OCI-LY3 (cell line): ENCODE data around the gene ZBBX.
A peak's percentile ranks its signal among the peaks of the same experiment; 100 is the strongest.

ENCODE experiments used
- H2AFZ ChIP-seq: fragments of 200-600, 300-600 bp; shearing (Covaris generic); 2 replicates; pipeline ENCODE4 v1.6.0; 2014; ENCODE audit warnings: antibody characterized with exemption, low read depth, low read length
- H3K27ac ChIP-seq: fragments of 200-600, 300-600 bp; sonication (generic); 2 replicates; pipeline ENCODE4 v1.5.1; 2014; ENCODE audit warnings: mild to moderate bottlenecking, low read length, moderate library complexity, mixed read lengths
- H3K27me3 ChIP-seq: fragments of 200-600, 300-600 bp; sonication (generic); 2 replicates; pipeline ENCODE4 v1.6.1; 2014; ENCODE audit warnings: low read depth, low read length, mixed read lengths
- H3K36me3 ChIP-seq: fragments of 200-600, 300-600 bp; sonication (generic); replicated peaks from 2 replicates; pipeline ENCODE3; 2014; ENCODE audit warnings: low read depth, low read length, mixed read lengths
- H3K4me1 ChIP-seq: fragments of 300-600, 200-600 bp; sonication (generic); 2 replicates; pipeline ENCODE4 v1.6.1; 2014; ENCODE audit warnings: low read length, mixed read lengths
- H3K4me2 ChIP-seq: fragments of 200-600, 300-600 bp; sonication (generic); 2 replicates; pipeline ENCODE4 v1.6.1; 2014; ENCODE audit warnings: low read length, mixed read lengths
- H3K4me3 ChIP-seq: fragments of 300-600, 200-600 bp; sonication (generic); 2 replicates; pipeline ENCODE4 v1.5.1; 2014; ENCODE audit warnings: antibody characterized with exemption, mild to moderate bottlenecking, low read length, moderate library complexity
- H3K79me2 ChIP-seq: fragments of 300-600, 200-600 bp; shearing (Covaris generic); 2 replicates; pipeline ENCODE4 v1.6.1; 2014; ENCODE audit warnings: mild to moderate bottlenecking, low read length, mixed read lengths
- H3K9ac ChIP-seq: fragments of 300-600, 200-600 bp; shearing (Covaris generic); 2 replicates; pipeline ENCODE4 v1.6.0; 2014; ENCODE audit warnings: mild to moderate bottlenecking, low read length, moderate library complexity
- H3K9me3 ChIP-seq: fragments of 200-600, 300-600 bp; shearing (Covaris generic); 2 replicates; pipeline ENCODE4 v1.6.1; 2014; ENCODE audit warnings: low read length, mixed read lengths; ENCODE audit not compliant: insufficient read depth
- H4K20me1 ChIP-seq: fragments of 200-600, 300-600 bp; sonication (generic); 2 replicates; pipeline ENCODE4 v1.6.1; 2016; ENCODE audit warnings: low read length, mixed read lengths; ENCODE audit not compliant: insufficient read depth
- CTCF ChIP-seq: fragments of 200-600, 300-600 bp; sonication (generic); IDR thresholded peaks from 2 replicates; pipeline ENCODE4 v1.5.1; 2014; ENCODE audit warnings: antibody characterized with exemption, low read length, low read depth
- EZH2phosphoT487 ChIP-seq: fragments of 200-600 bp; shearing (Covaris generic); IDR thresholded peaks from 2 replicates; pipeline ENCODE4 v1.6.1; 2018; ENCODE audit warnings: antibody characterized with exemption, mixed run types, low read depth

Gene ZBBX

GRCh38 chr3:167346171-167346570 is 33.9 kb downstream of the ZBBX start:
- H3K79me2 ChIP-seq, result no peaks in the 10 kb centered on the region
- no peak overlapping the region for H2AFZ ChIP-seq
- H3K36me3 ChIP-seq, result no peaks in the 10 kb centered on the region
- H3K9ac ChIP-seq, result no peak overlapping the region
- H3K9me3 ChIP-seq, result no peaks in the 10 kb centered on the region
- H3K4me1 ChIP-seq, result peaks cover under 1% of the 10 kb centered on the region; the same call in 1 of the 2 replicates
- no peak overlapping the region for H3K27ac ChIP-seq
- no peak for TF ChIP-seq EZH2phosphoT487
- no peak for TF ChIP-seq CTCF
- H3K27me3 ChIP-seq, result no peaks in the 10 kb centered on the region
- H4K20me1 ChIP-seq, result no peaks in the 10 kb centered on the region
- H3K4me3 ChIP-seq, result no peak overlapping the region
- H3K4me2 ChIP-seq, result no peak overlapping the region

GRCh38 chr3:167330993-167331785 is 48.9 kb downstream of the ZBBX start:
- Histone ChIP-seq H3K36me3 (no peaks in the 10 kb centered on the region), H3K9ac (no peak overlapping the region), H3K79me2 (no peaks in the 10 kb centered on the region), H3K4me3 (no peak overlapping the region), H3K4me2 (no peak overlapping the region), H4K20me1 (no peaks in the 10 kb centered on the region), H3K27me3 (no peaks in the 10 kb centered on the region), H3K4me1 (peaks cover 22% of the 10 kb centered on the region), H2AFZ (no peak overlapping the region), H3K27ac (no peak overlapping the region), H3K9me3 (no peaks in the 10 kb centered on the region)
- TF ChIP-seq CTCF, result no peak
- TF ChIP-seq EZH2phosphoT487, result no peak

- Histone ChIP-seq H2AFZ (no peak overlapping the region), H3K79me2 (no peaks in the 10 kb centered on the region), H3K4me1 (peaks cover 10% of the 10 kb centered on the region), H3K27ac (no peak overlapping the region), H3K36me3 (no peaks in the 10 kb centered on the region), H3K4me3 (no peak overlapping the region), H4K20me1 (no peaks in the 10 kb centered on the region), H3K4me2 (no peak overlapping the region), H3K9me3 (no peaks in the 10 kb centered on the region), H3K9ac (no peak overlapping the region), H3K27me3 (no peaks in the 10 kb centered on the region)
- no peak for TF ChIP-seq EZH2phosphoT487
- TF ChIP-seq CTCF, result no peak
These were observed 56.5 kb downstream of the ZBBX start for GRCh38 chr3:167323572-167323971.

GRCh38 chr3:167318996-167319615 is 61.0 kb downstream of the ZBBX start:
- Histone ChIP-seq H3K36me3 (no peaks in the 10 kb centered on the region), H4K20me1 (no peaks in the 10 kb centered on the region), H3K4me3 (no peak overlapping the region), H2AFZ (no peak overlapping the region), H3K27me3 (no peaks in the 10 kb centered on the region), H3K9me3 (no peaks in the 10 kb centered on the region), H3K27ac (no peak overlapping the region), H3K79me2 (no peaks in the 10 kb centered on the region), H3K4me2 (peak overlapping the region; percentile 45), H3K9ac (no peak overlapping the region), H3K4me1 (peaks cover 29% of the 10 kb centered on the region)
- no peak for TF ChIP-seq CTCF
- TF ChIP-seq EZH2phosphoT487, result no peak
